CD4-positive, alpha-beta T cell treated with Interleukin-17A for 1 hour (primary cell): ENCODE measurements around the gene GRIK1.

Source experiments
- DNase-seq: peaks from one replicate; pipeline ENCODE4 v3.0.0-alpha.2; 2020

The GRIK1 gene

GRCh38 chr21:29771491-29772066, 168.2 kb downstream of the GRIK1 start:
- DNase-seq, result no peak

GRCh38 chr21:29763674-29764073, 176.1 kb downstream of the GRIK1 start:
- no peak for DNase-seq

- DNase-seq, result no peak
These were observed 177.2 kb downstream of the GRIK1 start for GRCh38 chr21:29762570-29763082.

GRCh38 chr21:29753216-29753615, 186.6 kb downstream of the GRIK1 start:
- DNase-seq, result no peak

- no peak for DNase-seq
These were observed 188.2 kb downstream of the GRIK1 start for GRCh38 chr21:29751473-29752185.

- no peak for DNase-seq
These were observed 189.8 kb downstream of the GRIK1 start for GRCh38 chr21:29749957-29750356.

GRCh38 chr21:29749223-29749622, 190.6 kb downstream of the GRIK1 start:
- DNase-seq, result no peak

- no peak for DNase-seq
These were observed 191.2 kb downstream of the GRIK1 start for GRCh38 chr21:29748391-29749167.

- DNase-seq, result no peak
These were observed 198.0 kb downstream of the GRIK1 start for GRCh38 chr21:29741761-29742160.

GRCh38 chr21:29739176-29739575, 200.6 kb downstream of the GRIK1 start:
- DNase-seq, result no peak

- no peak for DNase-seq
These were observed 201.1 kb downstream of the GRIK1 start for GRCh38 chr21:29738730-29739129.

GRCh38 chr21:29737186-29737585, 202.6 kb downstream of the GRIK1 start:
- DNase-seq, result no peak

GRCh38 chr21:29730281-29730680, 209.5 kb downstream of the GRIK1 start:
- no peak for DNase-seq

- no peak for DNase-seq
These were observed 213.8 kb downstream of the GRIK1 start for GRCh38 chr21:29726044-29726443.

GRCh38 chr21:29725025-29725736, 214.6 kb downstream of the GRIK1 start:
- DNase-seq, result no peak

GRCh38 chr21:29721964-29722363, 217.8 kb downstream of the GRIK1 start:
- DNase-seq, result no peak

GRCh38 chr21:29721221-29721620, 218.6 kb downstream of the GRIK1 start:
- no peak for DNase-seq

- DNase-seq, result no peak
These were observed 220.3 kb downstream of the GRIK1 start for GRCh38 chr21:29719521-29719920.

- DNase-seq, result no peak
These were observed 221.5 kb downstream of the GRIK1 start for GRCh38 chr21:29718081-29718815.

- DNase-seq, result no peak
These were observed 222.1 kb downstream of the GRIK1 start for GRCh38 chr21:29717659-29718058.

GRCh38 chr21:29716753-29717152, 223.0 kb downstream of the GRIK1 start:
- DNase-seq, result no peak

- no peak for DNase-seq
These were observed 224.7 kb downstream of the GRIK1 start for GRCh38 chr21:29715089-29715488.
